Left lung (tissue), 10 donors: Measurements from ENCODE around the gene PRKCE. TPM values are rescaled to one million over a fixed set of nuclear protein-coding genes. Genes with fewer than 3 reads are reported as not detected.
A peak's percentile ranks its signal among the peaks of the same experiment; 100 is the strongest.

Experiments
- ATAC-seq: fragments of 200-7000 bp; cut with Tn5 transposase; one replicate; pipeline ENCODE4 v1.9.1; 2020; ENCODE audit warnings: moderate library complexity
- DNase-seq, 4 donors: peaks; one replicate each; pipeline ENCODE4 v3.0.0-alpha.2; 2013 to 2020
- H3K27ac ChIP-seq, 2 donors: fragments of 200-600 bp; sonication (generic) in 1 of 2; one replicate each; pipeline versions ENCODE4 v1.5.0 to v1.8.0; 2020 to 2021
- H3K27me3 ChIP-seq, 2 donors: fragments of 200-600 bp; sonication (generic) in 1 of 2; one replicate each; pipeline versions ENCODE4 v1.5.0 to v1.8.0; 2020 to 2021
- H3K36me3 ChIP-seq, 2 donors: fragments of 200-600 bp; sonication (generic) in 1 of 2; one replicate each; pipeline versions ENCODE4 v1.5.0 to v1.8.0; 2020 to 2021
- H3K4me1 ChIP-seq, 2 donors: fragments of 200-600 bp; one replicate each; pipeline ENCODE4 v1.8.0; 2021
- H3K4me3 ChIP-seq, 2 donors: fragments of 200-600 bp; sonication (generic) in 1 of 2; one replicate each; pipeline versions ENCODE4 v1.5.0 to v1.8.0; 2020 to 2021; ENCODE audit warnings: mild to moderate bottlenecking in 1 of 2
- H3K9me3 ChIP-seq, 2 donors: fragments of 200-600 bp; sonication (generic) in 1 of 2; one replicate each; pipeline versions ENCODE4 v1.5.0 to v1.8.0; 2020 to 2021
- CTCF ChIP-seq, 2 donors: fragments of 200-600 bp; sonication (generic) in 1 of 2; IDR thresholded peaks; one replicate each; pipeline versions ENCODE4 v1.5.0 to v1.8.0; 2021; ENCODE audit warnings: antibody characterized with exemption in 2 of 2
- intact Hi-C, 2 donors: fragments of 100-400 bp; cut with DNase I; formaldehyde crosslinking; loops; one replicate each; pipeline versions ENCODE4 v1.11.2 to v1.14.2; 2022
- polyA plus RNA-seq, 6 donors: library from polyadenylated mRNA; unstranded; fragments of 120-200 nt; gene quantifications; one replicate each; pipeline ENCODE4 v1.2.1, GENCODE V29; 2013; ENCODE audit not compliant: insufficient read length in 6 of 6
- total RNA-seq, 2 donors: library from RNA; stranded (reverse); fragmentation: NEBNext Ultra II Directional; extraction: Animal tissue kit (Norgen Biotek cat#: 25700); gene quantifications; one replicate each; pipeline ENCODE4 v1.2.1, GENCODE V29; 2021
- donor health status: DM: no; HTN: yes; CAD: no.
- donor health status: DM: no; HTN: no; CAD: no.

Gene PRKCE
- total and polyA plus RNA-seq, 8 donors = 12.0 to 56.9 (median 14.7) TPM

- Histone ChIP-seq H3K36me3 (no peaks in the 10 kb centered on the region), H3K4me1 (peaks cover 0 to 12% of the 10 kb centered on the region in 2 donors), H3K27ac (no peak overlapping the region), H3K9me3 (peaks cover 0 to 14% of the 10 kb centered on the region in 2 donors), H3K4me3 (no peak overlapping the region), H3K27me3 (no peaks in the 10 kb centered on the region)
- intact Hi-C loops = no loop called here
- DNase-seq (no peak), ATAC-seq (no peak)
- no peak for TF ChIP-seq CTCF (IDR thresholded peaks at IDR 0.05)
Measured at GRCh38 chr2:45830322-45830721, 178.8 kb downstream of the PRKCE start.

- TF ChIP-seq CTCF (IDR thresholded peaks at IDR 0.05) = no peak
- DNase-seq (no peak), ATAC-seq (peak; percentile 62)
- Histone ChIP-seq H3K4me3 (no peak overlapping the region), H3K4me1 (peaks cover 0 to 29% of the 10 kb centered on the region in 2 donors), H3K27me3 (no peaks in the 10 kb centered on the region), H3K36me3 (no peaks in the 10 kb centered on the region), H3K27ac (no peak overlapping the region), H3K9me3 (peaks cover 0 to 14% of the 10 kb centered on the region in 2 donors)
- intact Hi-C loops = no loop called here
Measured at GRCh38 chr2:45833301-45833967, 182.0 kb downstream of the PRKCE start.

GRCh38 chr2:45833968-45834344 lies 182.5 kb downstream of the PRKCE start:
- H3K9me3 ChIP-seq = peaks cover 0 to 14% of the 10 kb centered on the region in 2 donors
- H3K4me1 ChIP-seq = peaks cover 0 to 29% of the 10 kb centered on the region in 2 donors
- peak; percentile 60 for ATAC-seq

GRCh38 chr2:45834372-45834771 lies 182.9 kb downstream of the PRKCE start:
- no peak overlapping the region for H3K4me3 ChIP-seq
- intact Hi-C loops = no loop called here
- H3K27me3 ChIP-seq = no peaks in the 10 kb centered on the region
- no peak for TF ChIP-seq CTCF (IDR thresholded peaks at IDR 0.05)
- H3K4me1 ChIP-seq = peaks cover 0 to 31% of the 10 kb centered on the region in 2 donors
- ATAC-seq (no peak), DNase-seq (no peak)
- H3K27ac ChIP-seq = no peak overlapping the region
- no peaks in the 10 kb centered on the region for H3K36me3 ChIP-seq
- H3K9me3 ChIP-seq = peaks cover 0 to 14% of the 10 kb centered on the region in 2 donors

More at GRCh38 chr2:45833968-45834344, 182.5 kb downstream of the PRKCE start:
- Histone ChIP-seq H3K27me3 (no peaks in the 10 kb centered on the region), H3K27ac (no peak overlapping the region), H3K4me3 (no peak overlapping the region), H3K36me3 (no peaks in the 10 kb centered on the region)
- intact Hi-C loops = no loop called here
- DNase-seq = no peak
- no peak for TF ChIP-seq CTCF (IDR thresholded peaks at IDR 0.05)

GRCh38 chr2:45834858-45835257 lies 183.4 kb downstream of the PRKCE start:
- Histone ChIP-seq H3K4me1 (peaks cover 0 to 36% of the 10 kb centered on the region in 2 donors), H3K9me3 (peaks cover 0 to 13% of the 10 kb centered on the region in 2 donors), H3K27ac (no peak overlapping the region), H3K36me3 (no peaks in the 10 kb centered on the region), H3K27me3 (no peaks in the 10 kb centered on the region), H3K4me3 (no peak overlapping the region)
- ATAC-seq (no peak), DNase-seq (no peak)
- intact Hi-C loops = no loop called here
- no peak for TF ChIP-seq CTCF (IDR thresholded peaks at IDR 0.05)
